Caco-2 (cell line): Measurements from ENCODE around the gene PRPF19. TPM values are rescaled to one million over a fixed set of nuclear protein-coding genes. Genes with fewer than 3 reads are reported as not detected.

ENCODE experiments used
- BruUV-seq: library from RNA; stranded (reverse); fragments of 400-500 nt; replicated peaks from 2 replicates; lab custom pipeline; 2021; lab: Mats Ljungman, UMichigan
- CTCF ChIA-PET: fragments of 300-600 bp; sonication (Branson Sonifier 250); formaldehyde crosslinking; loops from one replicate; lab custom pipeline; 2022; ENCODE audit warnings: antibody characterized with exemption; lab: Charles Lee
- POLR2A ChIA-PET: fragments of 300-600 bp; sonication (Branson Sonifier 250); formaldehyde crosslinking; loops from one replicate; lab custom pipeline; 2022; ENCODE audit warnings: antibody characterized with exemption; lab: Charles Lee
- DNase-seq, 2 experiments: peaks; one replicate each; pipeline versions ENCODE4 v3.0.0 to v3.0.0-alpha.2; 2020 to 2022
- H3K27me3 ChIP-seq: replicated peaks from 2 replicates; pipeline ENCODE4 v1.6.0; 2011; ENCODE audit warnings: low read length; ENCODE audit not compliant: control insufficient read depth, insufficient read depth
- H3K36me3 ChIP-seq: 2 replicates; pipeline ENCODE4 v1.5.1; 2011; ENCODE audit warnings: low read length; ENCODE audit not compliant: control insufficient read depth, insufficient read depth
- H3K4me1 ChIP-seq: fragments of 250-450 bp; sonication (Bioruptor Pico); 2 replicates; pipeline ENCODE4 v1.5.1; 2020; ENCODE audit warnings: mild to moderate bottlenecking
- H3K4me3 ChIP-seq: 2 replicates; pipeline ENCODE4 v1.5.1; 2011; ENCODE audit warnings: low read depth, mild to moderate bottlenecking, control low read depth, low read length
- H3K9me3 ChIP-seq: fragments of 250-450 bp; sonication (Bioruptor Pico); 2 replicates; pipeline ENCODE4 v1.5.1; 2020; ENCODE audit warnings: mild to moderate bottlenecking, moderate library complexity
- H3K27ac Mint-ChIP-seq: one replicate; pipeline ENCODE4 v1.8.0; 2022; ENCODE audit warnings: mixed read lengths; ENCODE audit not compliant: unreplicated experiment
- H3K27me3 Mint-ChIP-seq: one replicate; pipeline ENCODE4 v1.8.0; 2022; ENCODE audit warnings: mixed read lengths; ENCODE audit not compliant: insufficient read depth, unreplicated experiment
- H3K36me3 Mint-ChIP-seq: one replicate; pipeline ENCODE4 v1.8.0; 2022; ENCODE audit warnings: mild to moderate bottlenecking, mixed read lengths; ENCODE audit not compliant: insufficient read depth, unreplicated experiment
- H3K4me1 Mint-ChIP-seq: one replicate; pipeline ENCODE4 v1.8.0; 2022; ENCODE audit warnings: low read depth, mixed read lengths; ENCODE audit not compliant: unreplicated experiment
- H3K4me3 Mint-ChIP-seq: one replicate; pipeline ENCODE4 v1.8.0; 2022; ENCODE audit warnings: mild to moderate bottlenecking, moderate library complexity, mixed read lengths; ENCODE audit not compliant: unreplicated experiment
- H3K9me3 Mint-ChIP-seq: one replicate; pipeline ENCODE4 v1.8.0; 2022; ENCODE audit warnings: mixed read lengths; ENCODE audit not compliant: unreplicated experiment
- CTCF ChIP-seq, 2 experiments: fragments of 200-600 bp in 1 of 2; IDR thresholded peaks; 1 replicate in 1 of 2; 2 replicates in 1 of 2; pipeline versions ENCODE4 v1.5.1 to v1.8.0; 2011 to 2022; ENCODE audit warnings: antibody characterized with exemption in 1 of 2, control low read depth in 1 of 2, inconsistent platforms in 1 of 2, low read depth in 1 of 2, low read length in 1 of 2, mild to moderate bottlenecking in 1 of 2, moderate library complexity in 1 of 2; ENCODE audit not compliant: insufficient read depth in 1 of 2, severe bottlenecking in 1 of 2, unreplicated experiment in 1 of 2
- intact Hi-C: fragments of 100-400 bp; cut with micrococcal nuclease; formaldehyde crosslinking; loops from one replicate; pipeline ENCODE4 v1.10.0; 2022; ENCODE audit not compliant: unreplicated experiment
- total RNA-seq: library from RNA; stranded (reverse); gene quantifications from 2 replicates; pipeline ENCODE4 v1.2.3, GENCODE V29; 2022

PRPF19 gene
- total RNA-seq, 1 experiment from 2014 or later = 183 TPM

DNA sequence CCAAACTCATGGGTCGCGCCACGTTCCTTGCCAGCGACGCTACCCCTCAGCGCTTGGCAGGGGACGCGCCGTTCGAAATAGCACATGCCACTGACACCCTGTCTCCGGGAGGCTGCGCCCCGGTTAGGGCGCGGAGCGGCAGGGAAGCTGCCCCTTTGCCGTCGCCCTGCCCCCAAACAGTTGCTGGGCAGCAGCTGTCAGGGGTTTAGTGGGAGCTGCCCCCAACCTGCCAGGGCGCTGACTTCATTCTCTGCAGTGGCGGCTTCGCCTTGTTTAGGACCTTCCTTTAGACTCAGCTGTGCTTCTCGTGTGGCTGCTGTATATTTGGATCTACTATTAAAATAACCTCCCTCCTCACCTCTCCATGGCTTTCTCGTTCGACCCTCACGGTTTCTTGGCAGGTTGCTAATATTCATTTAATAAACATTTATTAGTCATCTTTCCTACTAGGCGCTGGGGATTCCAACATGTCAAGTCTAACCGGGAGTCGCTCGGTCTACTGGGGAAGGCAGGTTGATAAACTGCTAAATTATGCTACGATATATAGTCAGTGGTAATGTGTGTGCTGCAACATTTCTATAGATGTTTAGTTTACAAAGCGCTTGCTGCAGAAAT, 8.4 kb upstream of the PRPF19 start:
- CTCF ChIA-PET = interaction anchor here (1.0 to 1.5 kb wide), 4 partner anchors 8 to 25 kb away, joined by 3 to 10 read pairs (median 6); partner anchors contain the start of gene PRPF19
- H3K4me1 ChIP-seq = peaks cover 28% of the 10 kb centered on the region
- intact Hi-C loops = loop anchor here (1.0 to 5.0 kb wide), 2 partner anchors 10 to 213 kb away; partner anchors contain the start of gene TMEM132A
- POLR2A ChIA-PET = interaction anchor here (0.8 to 1.3 kb wide), 4 partner anchors 9 to 254 kb away, joined by 3 to 5 read pairs (median 3); no protein-coding TSS in a partner anchor
- H3K36me3 Mint-ChIP-seq = peaks cover 10% of the 10 kb centered on the region
- H3K4me3 ChIP-seq = peak overlapping the region; percentile 77
- TF ChIP-seq CTCF (IDR thresholded peaks at IDR 0.05; ENCODE audit: insufficient read depth in 1 of 2, low read depth in 1 of 2, low read length in 1 of 2, severe bottlenecking in 1 of 2, unreplicated experiment in 1 of 2) = no peak
- H3K9me3 Mint-ChIP-seq = no peaks in the 10 kb centered on the region
- no peaks in the 10 kb centered on the region for H3K27me3 ChIP-seq
- H3K4me3 Mint-ChIP-seq = peak overlapping the region; percentile 92
- H3K27ac Mint-ChIP-seq = peak overlapping the region; percentile 91
- no peaks in the 10 kb centered on the region for H3K9me3 ChIP-seq
- no peaks in the 10 kb centered on the region for H3K36me3 ChIP-seq
- peak in 1 of 2 experiments; percentile 34 for DNase-seq
- H3K4me1 Mint-ChIP-seq = peaks cover 7% of the 10 kb centered on the region
- peaks cover 3% of the 10 kb centered on the region for H3K27me3 Mint-ChIP-seq
- no TSS peak for BruUV-seq

- Mint-ChIP-seq H3K4me1 (peaks cover 7% of the 10 kb centered on the region), H3K4me3 (peak within 1 kb of the TSS; percentile 92), H3K36me3 (peaks cover 7% of the 10 kb centered on the region), H3K9me3 (no peaks in the 10 kb centered on the region), H3K27me3 (peaks cover 3% of the 10 kb centered on the region), H3K27ac (peak within 1 kb of the TSS; percentile 91)
- Histone ChIP-seq H3K27me3 (no peaks in the 10 kb centered on the region), H3K4me1 (peaks cover 26% of the 10 kb centered on the region), H3K4me3 (peak within 1 kb of the TSS; percentile 77), H3K36me3 (no peaks in the 10 kb centered on the region), H3K9me3 (no peaks in the 10 kb centered on the region)
- ChIA-PET CTCF (interaction anchor here (0.6 to 1.5 kb wide), 8 partner anchors 9 to 380 kb away, joined by 3 to 10 read pairs (median 4); no protein-coding TSS in a partner anchor), POLR2A (interaction anchor here (0.6 to 1.3 kb wide), 7 partner anchors 9 to 254 kb away, joined by 3 to 12 read pairs (median 3); partner anchors contain the start of genes TMEM132A and VPS37C)
- intact Hi-C loops = loop anchor here (1.0 kb wide), 1 partner anchor 10 kb away; the partner anchor contains the start of gene TMEM132A
- no peak for TF ChIP-seq CTCF (IDR thresholded peaks at IDR 0.05; ENCODE audit: insufficient read depth in 1 of 2, low read depth in 1 of 2, low read length in 1 of 2, severe bottlenecking in 1 of 2, unreplicated experiment in 1 of 2)
- no TSS peak for BruUV-seq
- DNase-seq = peak; percentile 89 to 92
These were observed 7.6 kb upstream of the PRPF19 start, which contains the start of gene TMEM109 for GRCh38 chr11:60913793-60914632. TMEM109 (plus strand) TSS chr11:60914158; CDS start chr11:60919694, 5,536 bp downstream.
